GM04503 (cell line): ENCODE measurements around the gene OR51I2.

Source experiments
- DNase-seq: peaks from one replicate; pipeline ENCODE4 v3.0.0-alpha.2; 2012; ENCODE audit warnings: low read depth

Gene OR51I2, protein sequence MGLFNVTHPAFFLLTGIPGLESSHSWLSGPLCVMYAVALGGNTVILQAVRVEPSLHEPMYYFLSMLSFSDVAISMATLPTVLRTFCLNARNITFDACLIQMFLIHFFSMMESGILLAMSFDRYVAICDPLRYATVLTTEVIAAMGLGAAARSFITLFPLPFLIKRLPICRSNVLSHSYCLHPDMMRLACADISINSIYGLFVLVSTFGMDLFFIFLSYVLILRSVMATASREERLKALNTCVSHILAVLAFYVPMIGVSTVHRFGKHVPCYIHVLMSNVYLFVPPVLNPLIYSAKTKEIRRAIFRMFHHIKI

DNA sequence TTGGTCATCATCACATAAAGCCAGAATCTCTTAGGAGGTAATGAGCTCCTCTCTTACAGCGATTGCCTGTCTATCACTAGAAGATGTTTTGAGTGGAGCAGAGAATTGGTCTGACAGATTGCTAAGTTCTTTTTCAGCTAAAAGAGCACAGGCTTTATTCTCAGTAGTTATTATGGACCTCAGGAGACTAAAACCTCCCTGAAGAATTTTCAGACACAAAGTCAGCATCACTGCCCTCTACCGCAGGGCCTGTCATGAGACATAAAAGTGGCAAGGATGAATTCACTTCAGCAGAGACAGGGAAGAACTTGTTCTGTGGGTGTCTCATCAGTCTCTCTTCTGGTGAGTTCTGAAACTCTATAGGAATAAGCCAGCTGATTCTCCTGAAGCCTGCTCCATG is at the start of gene OR51I2:
OR51I2 (plus strand) TSS at position 301 of the 400 bp plus-strand sequence. CDS start 4,166 bp downstream, outside the sequence.
- no peak for DNase-seq

DNA sequence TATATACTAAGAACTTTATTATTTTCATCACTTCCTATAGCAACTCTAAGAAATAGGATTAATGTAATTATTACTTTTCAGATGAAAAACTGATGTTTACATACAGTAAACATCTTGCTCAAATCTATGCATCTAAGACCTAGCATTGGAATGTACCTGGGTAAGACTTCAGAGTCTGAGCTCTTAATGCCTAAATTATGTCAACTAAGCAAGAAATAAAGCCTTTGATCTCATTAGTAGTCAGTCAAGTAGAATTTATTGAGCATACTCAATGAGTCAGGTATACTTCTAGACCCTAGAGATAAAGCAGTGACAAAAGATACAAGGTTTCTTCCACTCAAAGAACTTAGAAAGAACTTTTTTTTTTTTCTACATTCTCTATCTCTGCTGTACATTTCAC is 44.0 kb upstream of the OR51I2 start:
- no peak for DNase-seq

DNA sequence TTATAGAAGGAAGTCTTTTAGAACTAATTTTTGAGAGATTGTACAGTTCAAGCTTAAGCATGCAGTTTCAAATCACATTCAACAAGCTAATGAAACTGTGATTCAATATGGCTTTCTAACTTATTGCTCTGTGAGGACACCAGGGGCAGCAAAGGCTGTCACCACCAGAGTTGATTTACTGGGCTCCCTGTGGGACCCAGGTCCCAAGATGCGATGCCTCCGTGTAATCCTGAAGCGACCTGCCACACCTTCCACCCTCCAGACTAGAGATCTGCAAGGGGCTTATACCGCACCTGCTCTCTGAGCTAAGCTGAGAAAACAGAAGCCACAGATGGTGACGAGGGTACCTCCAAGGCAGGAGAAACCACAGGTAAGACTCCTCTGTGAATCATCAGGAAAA is 28.1 kb upstream of the OR51I2 start:
- no peak for DNase-seq

GRCh38 chr11:5421811-5422210 is 27.3 kb upstream of the OR51I2 start, which contains the start of gene OR51Q1:
TSS of gene OR51Q1 (plus strand) at chr11:5422111. CDS start at chr11:5422201, 90 bp downstream.
- no peak for DNase-seq

DNA sequence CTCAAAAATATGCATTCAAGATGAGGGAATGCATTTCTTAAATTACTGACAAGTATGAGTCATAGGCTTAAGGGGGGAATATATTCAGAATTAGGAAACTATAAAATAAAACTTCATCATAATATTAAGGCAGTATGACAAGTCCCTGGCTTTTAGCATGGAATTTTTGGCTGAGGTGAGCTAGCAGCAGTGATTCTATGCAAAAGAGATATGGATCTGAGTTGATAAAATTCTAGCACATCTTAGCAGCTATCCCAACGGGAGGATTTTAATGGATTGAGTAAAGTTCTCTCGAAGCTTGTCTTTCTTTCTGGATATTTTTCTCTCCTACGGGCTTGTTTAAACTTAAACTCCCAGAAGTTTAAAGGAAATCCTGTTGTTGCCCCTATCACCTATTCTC is 26.0 kb upstream of the OR51I2 start:
- no peak for DNase-seq

DNA sequence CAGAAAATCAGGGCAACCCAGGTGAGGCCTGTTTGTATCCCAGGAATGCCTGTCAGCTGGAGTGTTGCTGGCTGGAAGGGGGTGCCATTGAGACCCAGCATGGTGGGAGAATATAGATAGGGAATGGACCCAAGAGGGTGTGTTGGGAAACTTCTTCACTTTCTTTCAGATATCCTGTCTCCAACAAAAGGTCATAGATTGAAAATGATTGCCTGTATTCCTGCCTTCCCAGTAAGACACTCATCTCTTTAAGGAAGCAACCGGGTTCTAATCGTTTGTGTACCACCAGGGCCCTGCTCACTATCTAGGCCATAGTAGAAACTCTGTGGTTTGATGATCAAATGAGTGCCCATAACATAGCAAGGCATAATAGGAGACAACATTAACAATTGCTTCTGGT is 7.7 kb upstream of the OR51I2 start, which contains the start of gene OR51I1:
OR51I1 (minus strand) TSS at position 101 of the 400 bp plus-strand sequence; CDS start at position 101, 0 bp downstream.
- DNase-seq: no peak

- DNase-seq: no peak
Measured at GRCh38 chr11:5443835-5444393, 5.2 kb upstream of the OR51I2 start.

GRCh38 chr11:5449432-5449831 is 309 bp downstream of the OR51I2 start:
- no peak for DNase-seq

- no peak for DNase-seq
Measured at GRCh38 chr11:5460983-5461621, 12.0 kb downstream of the OR51I2 start.

DNA sequence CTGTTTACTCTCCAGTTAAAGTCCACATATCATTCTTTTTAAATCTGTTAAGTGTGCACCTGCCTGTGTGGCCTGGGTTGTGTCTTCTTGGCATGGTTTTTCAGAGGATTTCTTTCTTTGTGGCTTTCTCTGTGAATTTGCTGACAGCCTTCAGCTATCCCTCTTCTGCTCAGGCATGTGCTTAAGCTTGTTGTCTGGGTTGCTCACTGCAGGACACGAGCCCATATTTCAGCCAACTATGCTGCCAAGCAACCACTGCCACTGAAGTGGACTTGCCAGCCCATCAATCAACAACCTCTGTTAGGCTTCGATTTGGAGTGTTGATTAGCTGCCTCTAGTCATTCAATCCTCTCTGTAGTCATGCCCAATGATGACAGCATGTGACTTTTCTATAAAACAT is 18.4 kb downstream of the OR51I2 start:
- DNase-seq: no peak

- no peak for DNase-seq
Measured at GRCh38 chr11:5473921-5474320, 24.8 kb downstream of the OR51I2 start.

GRCh38 chr11:5476186-5476819 is 27.2 kb downstream of the OR51I2 start:
- DNase-seq: no peak

- no peak for DNase-seq
Measured at GRCh38 chr11:5486003-5486402, 36.9 kb downstream of the OR51I2 start.

GRCh38 chr11:5486421-5486820 is 37.3 kb downstream of the OR51I2 start:
- DNase-seq: no peak

GRCh38 chr11:5488385-5488784 is 39.3 kb downstream of the OR51I2 start, which contains the start of gene OR52D1:
TSS of gene OR52D1 (plus strand) at chr11:5488685. CDS start at chr11:5488707, 22 bp downstream.
- DNase-seq: no peak

- no peak for DNase-seq
Measured at GRCh38 chr11:5488798-5489399, 39.8 kb downstream of the OR51I2 start.

GRCh38 chr11:5489576-5490357 is 40.6 kb downstream of the OR51I2 start:
- DNase-seq: peak; percentile 6

DNA sequence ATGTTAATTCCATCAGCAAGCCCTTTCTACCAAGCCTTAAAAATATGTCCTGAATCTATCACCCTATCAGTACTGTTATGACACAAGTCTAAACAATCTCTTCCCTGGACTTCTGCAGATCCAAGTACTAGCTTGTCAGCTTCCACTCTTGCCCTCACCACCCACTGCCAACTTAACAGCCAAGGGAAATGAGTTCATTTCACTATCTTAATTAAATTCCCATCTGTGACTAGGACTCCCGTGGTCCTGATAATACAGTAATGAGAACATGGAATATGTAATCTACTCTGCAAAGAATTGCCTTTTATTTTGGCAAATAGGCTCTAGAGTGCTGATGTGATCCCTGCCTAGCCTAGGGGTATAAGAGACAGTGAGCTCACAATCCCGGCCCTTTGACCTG is 50.5 kb downstream of the OR51I2 start:
- no peak for DNase-seq

GRCh38 chr11:5500393-5500801 is 51.3 kb downstream of the OR51I2 start:
- DNase-seq: no peak

DNA sequence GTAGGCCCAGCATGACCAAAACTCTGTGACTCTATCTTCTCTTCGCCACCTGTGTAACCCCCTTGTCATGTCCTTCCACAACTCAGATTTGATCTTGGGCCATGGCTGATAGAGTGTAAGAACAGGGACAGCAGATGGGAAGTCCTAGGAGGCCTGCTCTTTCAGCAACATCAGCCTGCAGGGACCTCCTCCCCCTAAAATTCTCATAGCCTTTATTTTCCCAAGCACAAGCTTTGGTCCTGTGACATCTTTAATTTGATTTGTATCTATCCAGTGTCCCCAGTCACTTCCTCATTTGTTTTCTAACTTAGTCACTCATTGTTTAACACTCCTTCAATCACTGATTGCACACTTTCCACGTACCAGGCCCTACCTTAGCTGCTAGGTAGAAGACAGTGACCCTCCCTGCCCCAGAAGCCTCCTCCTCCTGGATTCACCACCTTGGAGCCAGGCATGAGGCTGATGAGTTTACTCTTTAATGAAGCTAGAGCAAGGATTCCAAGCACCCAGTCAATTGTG is 55.3 kb downstream of the OR51I2 start:
- no peak for DNase-seq
